Measurements from ENCODE around the gene CRYBG1. TPM values are rescaled to one million over a fixed set of nuclear protein-coding genes. Genes with fewer than 3 reads are reported as not detected.
"Not testable (repeated sequence)": the region's sequence is repeated elsewhere in the genome, so short reads cannot be mapped to it uniquely, and the experiment has no call there.

The CRYBG1 gene
- total RNA-seq, 1 donor from 2014 or later, result 3.0 TPM

GRCh38 chr6:106512048-106512967, 151.8 kb downstream of the CRYBG1 start:
- DNase-seq (ENCODE audit: low spot score, unreplicated experiment), result peak; percentile 27
- Mint-ChIP-seq H3K36me3 (ENCODE audit: insufficient read depth) (no peaks in the 10 kb centered on the region), H3K4me3 (ENCODE audit: low read depth) (peak overlapping the region; percentile 59), H3K9me3 (ENCODE audit: low read depth) (no peaks in the 10 kb centered on the region), H3K27me3 (peaks cover 77% of the 10 kb centered on the region), H3K4me1 (ENCODE audit: low read depth) (peaks cover 12% of the 10 kb centered on the region), H3K27ac (no peak overlapping the region)
- peak; percentile 30 for TF ChIP-seq CTCF (IDR thresholded peaks at IDR 0.05; ENCODE audit: unreplicated experiment)

- DNase-seq (ENCODE audit: low spot score, unreplicated experiment), result no peak
- Mint-ChIP-seq H3K27me3 (peaks cover 70% of the 10 kb centered on the region), H3K4me3 (ENCODE audit: low read depth) (peak overlapping the region; percentile 30), H3K27ac (no peak overlapping the region), H3K36me3 (ENCODE audit: insufficient read depth) (no peaks in the 10 kb centered on the region), H3K4me1 (ENCODE audit: low read depth) (peaks cover 12% of the 10 kb centered on the region), H3K9me3 (ENCODE audit: low read depth) (no peaks in the 10 kb centered on the region)
- TF ChIP-seq CTCF (IDR thresholded peaks at IDR 0.05; ENCODE audit: unreplicated experiment), result no peak
Observed at GRCh38 chr6:106512968-106513574, 152.6 kb downstream of the CRYBG1 start.

- DNase-seq (ENCODE audit: low spot score, unreplicated experiment), result no peak
- H3K4me1 Mint-ChIP-seq (ENCODE audit: low read depth), result peaks cover 12% of the 10 kb centered on the region
- H3K27ac Mint-ChIP-seq, result no peak overlapping the region
- H3K4me3 Mint-ChIP-seq (ENCODE audit: low read depth), result no peak overlapping the region
- H3K9me3 Mint-ChIP-seq (ENCODE audit: low read depth), result no peaks in the 10 kb centered on the region
- peaks cover 61% of the 10 kb centered on the region for H3K27me3 Mint-ChIP-seq
- no peak for TF ChIP-seq CTCF (IDR thresholded peaks at IDR 0.05; ENCODE audit: unreplicated experiment)
- H3K36me3 Mint-ChIP-seq (ENCODE audit: insufficient read depth), result no peaks in the 10 kb centered on the region
Observed at GRCh38 chr6:106513808-106514582, 153.5 kb downstream of the CRYBG1 start.

GRCh38 chr6:106514583-106514885, 154.0 kb downstream of the CRYBG1 start:
- Mint-ChIP-seq H3K4me3 (ENCODE audit: low read depth) (no peak overlapping the region), H3K27ac (no peak overlapping the region)
- no peak for TF ChIP-seq CTCF (IDR thresholded peaks at IDR 0.05; ENCODE audit: unreplicated experiment)

GRCh38 chr6:106515582-106515981, 155.1 kb downstream of the CRYBG1 start:
- peaks cover 54% of the 10 kb centered on the region for H3K27me3 Mint-ChIP-seq
- H3K4me1 Mint-ChIP-seq (ENCODE audit: low read depth); H3K4me3 Mint-ChIP-seq (ENCODE audit: low read depth); H3K9me3 Mint-ChIP-seq (ENCODE audit: low read depth); H3K36me3 Mint-ChIP-seq (ENCODE audit: insufficient read depth); H3K27ac Mint-ChIP-seq; DNase-seq (ENCODE audit: low spot score, unreplicated experiment): not testable (repeated sequence)

More at GRCh38 chr6:106514583-106514885, 154.0 kb downstream of the CRYBG1 start:
- no peak for DNase-seq (ENCODE audit: low spot score, unreplicated experiment)
- H3K36me3 Mint-ChIP-seq (ENCODE audit: insufficient read depth), result no peaks in the 10 kb centered on the region
- H3K9me3 Mint-ChIP-seq (ENCODE audit: low read depth), result no peaks in the 10 kb centered on the region
- peaks cover 58% of the 10 kb centered on the region for H3K27me3 Mint-ChIP-seq
- H3K4me1 Mint-ChIP-seq (ENCODE audit: low read depth), result peaks cover 12% of the 10 kb centered on the region
